Breast epithelium (tissue), 4 donors: ENCODE data around the gene CFD. TPM values are rescaled to one million over a fixed set of nuclear protein-coding genes. Genes with fewer than 3 reads are reported as not detected.

Experiments
- DNase-seq, 2 donors: peaks; one replicate each; pipeline ENCODE4 v3.0.0-alpha.2; 2019; ENCODE audit warnings: low spot score in 2 of 2
- H3K27ac ChIP-seq, 2 donors: fragments of 200-600 bp; sonication (generic) in 1 of 2; one replicate each; pipeline ENCODE4 v1.5.1; 2016 to 2019; ENCODE audit warnings: mild to moderate bottlenecking in 1 of 2
- H3K27me3 ChIP-seq, 2 donors: fragments of 200-600 bp; sonication (generic) in 1 of 2; one replicate each; pipeline versions ENCODE4 v1.5.1 to v1.6.0; 2017 to 2019; ENCODE audit warnings: control low read depth in 1 of 2, mild to moderate bottlenecking in 1 of 2
- H3K36me3 ChIP-seq: fragments of 200-600 bp; one replicate; pipeline ENCODE4 v1.5.1; 2019
- H3K4me1 ChIP-seq, 2 donors: fragments of 200-600 bp; sonication (generic); one replicate each; pipeline ENCODE4 v1.5.1; 2016 to 2019; ENCODE audit warnings: control low read depth in 1 of 2
- H3K4me3 ChIP-seq, 3 donors: fragments of 200-600 bp; sonication (generic); 1 replicate in 2 of 3; 2 replicates in 1 of 3; pipeline ENCODE4 v1.5.1; 2016 to 2019; ENCODE audit warnings: mild to moderate bottlenecking in 3 of 3, moderate library complexity in 2 of 3
- H3K9me3 ChIP-seq, 2 donors: fragments of 200-600 bp; sonication (generic) in 1 of 2; one replicate each; pipeline ENCODE4 v1.5.1; 2016 to 2019; ENCODE audit warnings: control low read depth in 1 of 2
- POLR2A ChIP-seq: fragments of 450-650 bp; IDR thresholded peaks from one replicate; pipeline ENCODE4 v1.6.1; 2016; ENCODE audit warnings: antibody characterized with exemption, mild to moderate bottlenecking, moderate library complexity
- POLR2AphosphoS5 ChIP-seq, 3 donors: sonication (generic); formaldehyde crosslinking; IDR thresholded peaks; one replicate each; pipeline ENCODE4 v1.6.1; 2017; ENCODE audit warnings: antibody characterized with exemption in 3 of 3
- intact Hi-C: fragments of 100-400 bp; cut with DNase I; formaldehyde crosslinking; loops from one replicate; pipeline ENCODE4 v1.15.1; 2023; ENCODE audit warnings: low total_unique reads
- total RNA-seq, 3 donors: library from RNA; depleted of rRNA; stranded (reverse); fragments of >200 nt; gene quantifications; one replicate each; pipeline ENCODE4 v1.1.0, GENCODE V29; 2016
- TF ChIP-seq, protein P1 (sequence below), 3 donors: fragments of 450-650 bp; IDR thresholded peaks; one replicate each; pipeline ENCODE4 v1.5.1; 2016 to 2017; ENCODE audit warnings: antibody characterized with exemption in 3 of 3, mild to moderate bottlenecking in 3 of 3, moderate library complexity in 3 of 3

CFD gene
- total RNA-seq, 3 donors from 2014 or later = 345 to 6,770 (median 797) TPM

DNA sequence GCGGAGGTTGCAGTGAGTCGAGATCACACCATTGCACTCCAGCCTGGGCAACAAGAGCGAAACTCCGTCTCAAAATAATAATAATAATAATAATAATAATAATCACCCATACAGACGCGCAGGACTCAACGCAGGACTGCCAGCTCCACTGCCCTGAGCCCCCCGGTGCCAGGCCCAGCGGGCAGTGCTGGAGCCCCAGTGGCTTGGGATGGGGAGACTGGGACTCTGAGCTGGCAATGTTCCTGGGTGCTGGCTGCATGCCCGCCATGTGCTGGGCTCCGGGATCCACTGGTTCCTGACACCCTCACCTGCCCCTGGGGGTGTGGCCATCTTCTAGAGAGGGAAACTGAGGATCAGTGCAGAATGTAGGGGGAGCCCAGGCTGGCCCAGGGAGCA is 32.2 kb upstream of the CFD start:
- TF ChIP-seq, protein P1, sequence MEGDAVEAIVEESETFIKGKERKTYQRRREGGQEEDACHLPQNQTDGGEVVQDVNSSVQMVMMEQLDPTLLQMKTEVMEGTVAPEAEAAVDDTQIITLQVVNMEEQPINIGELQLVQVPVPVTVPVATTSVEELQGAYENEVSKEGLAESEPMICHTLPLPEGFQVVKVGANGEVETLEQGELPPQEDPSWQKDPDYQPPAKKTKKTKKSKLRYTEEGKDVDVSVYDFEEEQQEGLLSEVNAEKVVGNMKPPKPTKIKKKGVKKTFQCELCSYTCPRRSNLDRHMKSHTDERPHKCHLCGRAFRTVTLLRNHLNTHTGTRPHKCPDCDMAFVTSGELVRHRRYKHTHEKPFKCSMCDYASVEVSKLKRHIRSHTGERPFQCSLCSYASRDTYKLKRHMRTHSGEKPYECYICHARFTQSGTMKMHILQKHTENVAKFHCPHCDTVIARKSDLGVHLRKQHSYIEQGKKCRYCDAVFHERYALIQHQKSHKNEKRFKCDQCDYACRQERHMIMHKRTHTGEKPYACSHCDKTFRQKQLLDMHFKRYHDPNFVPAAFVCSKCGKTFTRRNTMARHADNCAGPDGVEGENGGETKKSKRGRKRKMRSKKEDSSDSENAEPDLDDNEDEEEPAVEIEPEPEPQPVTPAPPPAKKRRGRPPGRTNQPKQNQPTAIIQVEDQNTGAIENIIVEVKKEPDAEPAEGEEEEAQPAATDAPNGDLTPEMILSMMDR (IDR thresholded peaks at IDR 0.05) = no peak
- no peak for TF ChIP-seq POLR2A
- Histone ChIP-seq H3K27me3 (peaks cover 5 to 38% of the 10 kb centered on the region in 2 donors), H3K4me3 (no peak overlapping the region), H3K9me3 (no peaks in the 10 kb centered on the region), H3K27ac (no peak overlapping the region), H3K4me1 (peaks cover 0 to 3% of the 10 kb centered on the region in 2 donors), H3K36me3 (no peaks in the 10 kb centered on the region)
- intact Hi-C loops = no loop called here
- no peak for DNase-seq

DNA sequence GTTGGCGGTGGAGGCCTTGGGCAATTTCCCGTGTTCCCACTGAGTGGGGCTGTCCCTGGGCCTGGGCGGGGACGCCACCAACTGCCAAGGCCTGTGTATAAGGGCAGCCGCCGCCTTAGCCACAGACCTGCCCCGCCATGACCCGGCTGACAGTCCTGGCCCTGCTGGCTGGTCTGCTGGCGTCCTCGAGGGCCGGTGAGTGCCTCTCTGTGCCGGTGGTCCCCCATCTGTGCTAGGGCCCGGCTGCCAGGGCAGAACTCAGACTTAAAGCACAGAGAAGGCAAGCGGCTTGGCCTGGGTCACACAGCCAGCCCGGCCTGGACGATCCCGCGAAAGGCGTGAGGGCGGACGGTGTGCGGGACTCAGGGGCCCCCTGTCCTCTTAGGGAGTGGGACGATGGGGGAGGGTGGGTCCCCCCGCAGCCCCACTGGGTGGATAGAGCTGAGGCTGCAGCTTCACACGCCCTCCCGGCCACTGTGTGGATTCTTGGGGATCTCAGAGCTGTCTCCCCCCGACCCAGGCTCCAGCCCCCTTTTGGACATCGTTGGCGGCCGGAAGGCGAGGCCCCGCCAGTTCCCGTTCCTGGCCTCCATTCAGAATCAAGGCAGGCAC is 31.6 kb upstream of the CFD start, which contains the start of gene AZU1:
AZU1 (plus strand) TSS at position 128 of the 612 bp plus-strand sequence; CDS start at position 138, 10 bp downstream.
- H3K4me3 ChIP-seq = no peak within 1 kb of the TSS
- TF ChIP-seq POLR2A = no peak
- TF ChIP-seq, protein P1 (IDR thresholded peaks at IDR 0.05) = no peak
- TF ChIP-seq POLR2AphosphoS5 (IDR thresholded peaks at IDR 0.05) = no peak
- H3K9me3 ChIP-seq = no peaks in the 10 kb centered on the region
- intact Hi-C loops = no loop called here
- no peak within 1 kb of the TSS for H3K27ac ChIP-seq
- no peaks in the 10 kb centered on the region for H3K36me3 ChIP-seq
- DNase-seq = no peak
- peaks cover 2 to 35% of the 10 kb centered on the region in 2 donors for H3K27me3 ChIP-seq
- no peaks in the 10 kb centered on the region for H3K4me1 ChIP-seq

DNA sequence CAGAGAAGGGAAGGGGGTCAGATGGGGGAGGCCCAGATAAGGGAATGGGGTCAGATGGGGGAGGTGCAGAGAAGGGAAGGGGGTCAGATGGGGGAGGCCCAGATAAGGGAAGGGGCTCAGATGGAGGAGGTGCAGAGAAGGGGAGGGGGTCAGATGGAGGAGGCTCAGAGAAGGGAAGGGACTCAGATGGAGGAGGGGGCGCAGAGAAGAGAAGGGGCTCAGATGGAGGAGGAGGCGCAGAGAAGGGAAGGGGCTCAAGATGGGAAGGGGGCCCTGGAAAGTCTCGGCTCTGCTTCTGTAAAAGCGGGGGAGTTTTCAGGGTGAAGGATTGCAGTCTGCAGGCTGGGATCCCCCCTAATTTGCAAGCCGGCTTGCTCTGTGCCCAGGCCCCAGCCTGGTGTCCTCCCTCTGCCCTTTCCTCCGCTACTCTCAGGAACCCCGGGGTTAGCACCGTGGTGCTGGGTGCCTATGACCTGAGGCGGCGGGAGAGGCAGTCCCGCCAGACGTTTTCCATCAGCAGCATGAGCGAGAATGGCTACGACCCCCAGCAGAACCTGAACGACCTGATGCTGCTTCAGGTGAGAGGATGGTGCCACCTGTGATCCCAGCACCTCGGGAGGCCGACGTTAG is 30.2 kb upstream of the CFD start:
- no peak for DNase-seq
- Histone ChIP-seq H3K27ac (no peak overlapping the region), H3K4me3 (no peak overlapping the region), H3K36me3 (no peaks in the 10 kb centered on the region), H3K9me3 (no peaks in the 10 kb centered on the region), H3K27me3 (peaks cover 2 to 28% of the 10 kb centered on the region in 2 donors), H3K4me1 (no peaks in the 10 kb centered on the region)
- TF ChIP-seq, protein P1 (IDR thresholded peaks at IDR 0.05) = no peak
- no peak for TF ChIP-seq POLR2A
- no peak for TF ChIP-seq POLR2AphosphoS5 (IDR thresholded peaks at IDR 0.05)
- intact Hi-C loops = no loop called here

- TF ChIP-seq POLR2AphosphoS5 (IDR thresholded peaks at IDR 0.05) (no peak), POLR2A (no peak)
- TF ChIP-seq, protein P1 (IDR thresholded peaks at IDR 0.05) = no peak
- no peak for DNase-seq
- no peaks in the 10 kb centered on the region for H3K9me3 ChIP-seq
Observed at GRCh38 chr19:831407-832369, 27.8 kb upstream of the CFD start.

More at GRCh38 chr19:831407-832369, 27.8 kb upstream of the CFD start:
- no peaks in the 10 kb centered on the region for H3K36me3 ChIP-seq
- intact Hi-C loops = no loop called here
- H3K27me3 ChIP-seq = peaks cover 8 to 43% of the 10 kb centered on the region in 2 donors
- no peak overlapping the region for H3K4me3 ChIP-seq
- no peaks in the 10 kb centered on the region for H3K4me1 ChIP-seq
- no peak overlapping the region for H3K27ac ChIP-seq
